H9 (cell line): ENCODE data around the gene DLG5. TPM values are rescaled to one million over a fixed set of nuclear protein-coding genes. Genes with fewer than 3 reads are reported as not detected.

ENCODE experiments used
- DNase-seq: peaks from one replicate; pipeline ENCODE4 v3.0.0-alpha.2; 2017
- H2AFZ ChIP-seq: one replicate; pipeline ENCODE4 v1.6.1; 2013; ENCODE audit warnings: mild to moderate bottlenecking, low read length, control low read depth, moderate library complexity
- H2AK5ac ChIP-seq: 2 replicates; pipeline ENCODE4 v1.6.1; 2013; ENCODE audit warnings: low read length, control low read depth, mixed read lengths; ENCODE audit not compliant: insufficient read length
- H2BK120ac ChIP-seq: one replicate; pipeline ENCODE4 v1.6.1; 2013; ENCODE audit warnings: low read depth, mild to moderate bottlenecking, low read length, control low read depth, inconsistent platforms; ENCODE audit not compliant: poor library complexity, severe bottlenecking
- H2BK12ac ChIP-seq: 2 replicates; pipeline ENCODE4 v1.6.1; 2013; ENCODE audit warnings: low read length, control low read depth, mixed read lengths, low read depth; ENCODE audit not compliant: insufficient read length
- H2BK15ac ChIP-seq: 2 replicates; pipeline ENCODE4 v1.6.1; 2013; ENCODE audit warnings: low read depth, low read length, control low read depth
- H2BK20ac ChIP-seq: one replicate; pipeline ENCODE4 v1.6.1; 2013; ENCODE audit warnings: low read depth, mild to moderate bottlenecking, low read length, control low read depth, inconsistent platforms; ENCODE audit not compliant: poor library complexity, severe bottlenecking
- H2BK5ac ChIP-seq: 2 replicates; pipeline ENCODE4 v1.6.1; 2013; ENCODE audit warnings: low read length, control low read depth, mixed read lengths; ENCODE audit not compliant: insufficient read length
- H3K14ac ChIP-seq: 2 replicates; pipeline ENCODE4 v1.6.1; 2013; ENCODE audit warnings: low read length, control low read depth; ENCODE audit not compliant: insufficient read depth
- H3K18ac ChIP-seq: 2 replicates; pipeline ENCODE4 v1.6.1; 2013; ENCODE audit warnings: low read depth, mild to moderate bottlenecking, mixed read lengths, low read length, control low read depth; ENCODE audit not compliant: insufficient read length
- H3K23ac ChIP-seq: 2 replicates; pipeline ENCODE4 v1.6.1; 2013; ENCODE audit warnings: low read length, control low read depth, mixed read lengths, low read depth; ENCODE audit not compliant: insufficient read length
- H3K23me2 ChIP-seq: 2 replicates; pipeline ENCODE4 v1.6.1; 2013; ENCODE audit warnings: low read depth, mild to moderate bottlenecking, mixed read lengths, low read length, control low read depth; ENCODE audit not compliant: insufficient read length, poor library complexity, severe bottlenecking
- H3K27ac ChIP-seq: 2 replicates; pipeline ENCODE4 v1.5.1; 2013; ENCODE audit warnings: low read length, control low read depth, mixed read lengths, low read depth; ENCODE audit not compliant: insufficient read length
- H3K27me3 ChIP-seq: 2 replicates; pipeline ENCODE4 v1.6.1; 2013; ENCODE audit warnings: low read length, control low read depth, inconsistent platforms; ENCODE audit not compliant: insufficient read depth
- H3K4ac ChIP-seq: 2 replicates; pipeline ENCODE4 v1.6.1; 2013; ENCODE audit warnings: low read depth, mild to moderate bottlenecking, control low read depth, inconsistent platforms, low read length, moderate library complexity
- H3K4me1 ChIP-seq: 2 replicates; pipeline ENCODE4 v1.6.1; 2013; ENCODE audit warnings: low read length, control low read depth, inconsistent platforms; ENCODE audit not compliant: insufficient read depth
- H3K4me2 ChIP-seq: 2 replicates; pipeline ENCODE4 v1.6.1; 2013; ENCODE audit warnings: low read length, control low read depth, mixed read lengths; ENCODE audit not compliant: insufficient read length, insufficient read depth
- H3K56ac ChIP-seq: 2 replicates; pipeline ENCODE4 v1.6.1; 2013; ENCODE audit warnings: low read depth, mild to moderate bottlenecking, mixed read lengths, low read length, control low read depth; ENCODE audit not compliant: insufficient read length
- H3K79me1 ChIP-seq: 2 replicates; pipeline ENCODE4 v1.6.1; 2013; ENCODE audit warnings: low read depth, mild to moderate bottlenecking, moderate library complexity, low read length, control low read depth, inconsistent platforms; ENCODE audit not compliant: insufficient read depth, poor library complexity, severe bottlenecking
- H3K79me2 ChIP-seq: 2 replicates; pipeline ENCODE4 v1.6.1; 2013; ENCODE audit warnings: low read length, control low read depth, inconsistent platforms; ENCODE audit not compliant: insufficient read depth
- H3K9ac ChIP-seq: 2 replicates; pipeline ENCODE4 v1.6.1; 2013; ENCODE audit warnings: low read length, control low read depth, mixed read lengths; ENCODE audit not compliant: insufficient read length; ENCODE audit errors: extremely low read depth
- H3K9me3 ChIP-seq: one replicate; pipeline ENCODE4 v1.6.1; 2013; ENCODE audit warnings: low read depth, low read length, inconsistent platforms; ENCODE audit not compliant: control insufficient read depth
- H3T11ph ChIP-seq: one replicate; pipeline ENCODE4 v1.6.1; 2013; ENCODE audit warnings: mild to moderate bottlenecking, low read length, control low read depth, inconsistent platforms
- H4K20me1 ChIP-seq: one replicate; pipeline ENCODE4 v1.6.1; 2013; ENCODE audit not compliant: control insufficient read depth, insufficient read length, insufficient read depth
- H4K5ac ChIP-seq: 2 replicates; pipeline ENCODE4 v1.6.1; 2013; ENCODE audit warnings: low read depth, mild to moderate bottlenecking, mixed read lengths, low read length, control low read depth; ENCODE audit not compliant: insufficient read length
- H4K8ac ChIP-seq: replicated peaks from 2 replicates; pipeline ENCODE4 v1.6.1; 2013; ENCODE audit warnings: low read length, control low read depth, mixed read lengths, low read depth; ENCODE audit not compliant: insufficient read length
- H4K91ac ChIP-seq: 2 replicates; pipeline ENCODE4 v1.6.1; 2013; ENCODE audit warnings: low read depth, mild to moderate bottlenecking, moderate library complexity, mixed read lengths, low read length, control low read depth; ENCODE audit not compliant: insufficient read length
- H3K27ac Mint-ChIP-seq, 3 experiments: 2 replicates in 2 of 3; 3 replicates in 1 of 3; pipeline ENCODE4 v1.8.0; 2020 to 2021; ENCODE audit warnings: mixed read lengths in 3 of 3, mild to moderate bottlenecking in 1 of 3, moderate library complexity in 1 of 3
- H3K27me3 Mint-ChIP-seq: 2 replicates; pipeline ENCODE4 v1.8.0; 2021; ENCODE audit warnings: low read depth, mild to moderate bottlenecking, moderate library complexity, mixed read lengths
- H3K36me3 Mint-ChIP-seq, 3 experiments: 2 replicates in 2 of 3; 3 replicates in 1 of 3; pipeline ENCODE4 v1.8.0; 2020 to 2021; ENCODE audit warnings: low read depth in 3 of 3, mixed read lengths in 3 of 3; ENCODE audit not compliant: insufficient read depth in 1 of 3
- H3K4me1 Mint-ChIP-seq, 2 experiments: 2 replicates each; pipeline ENCODE4 v1.8.0; 2020; ENCODE audit warnings: mixed read lengths in 2 of 2
- H3K4me3 Mint-ChIP-seq, 2 experiments: 2 replicates in 1 of 2; 3 replicates in 1 of 2; pipeline ENCODE4 v1.8.0; 2020 to 2021; ENCODE audit warnings: mild to moderate bottlenecking in 2 of 2, mixed read lengths in 2 of 2, moderate library complexity in 1 of 2
- H3K9me3 Mint-ChIP-seq, 2 experiments: 2 replicates in 1 of 2; 3 replicates in 1 of 2; pipeline ENCODE4 v1.8.0; 2020; ENCODE audit warnings: mild to moderate bottlenecking in 2 of 2, mixed read lengths in 2 of 2, moderate library complexity in 1 of 2
- WGBS: extraction: QIAGEN DNeasy Blood & Tissue Kit; methylation state at CpG from one replicate; pipeline ENCODE4 v1.1.7; 2013; ENCODE audit warnings: missing lambda C conversion rate, low lambda C conversion rate, mixed read lengths; ENCODE audit not compliant: insufficient read length; ENCODE audit errors: extremely low coverage; 5-methylcytosine and 5-hydroxymethylcytosine counted together
- total RNA-seq: library from RNA; stranded (reverse); gene quantifications from 2 replicates; pipeline ENCODE4 v1.2.1, GENCODE V29; 2021
- TF ChIP-seq, protein P1 (sequence below): fragments of 200-600 bp; sonication (generic); conservative IDR thresholded peaks from 3 replicates; pipeline ENCODE4 v1.8.0; 2021; ENCODE audit warnings: antibody characterized with exemption, mild to moderate bottlenecking

DLG5 gene
- total RNA-seq, 1 experiment from 2014 or later, result 67.4 TPM

DNA sequence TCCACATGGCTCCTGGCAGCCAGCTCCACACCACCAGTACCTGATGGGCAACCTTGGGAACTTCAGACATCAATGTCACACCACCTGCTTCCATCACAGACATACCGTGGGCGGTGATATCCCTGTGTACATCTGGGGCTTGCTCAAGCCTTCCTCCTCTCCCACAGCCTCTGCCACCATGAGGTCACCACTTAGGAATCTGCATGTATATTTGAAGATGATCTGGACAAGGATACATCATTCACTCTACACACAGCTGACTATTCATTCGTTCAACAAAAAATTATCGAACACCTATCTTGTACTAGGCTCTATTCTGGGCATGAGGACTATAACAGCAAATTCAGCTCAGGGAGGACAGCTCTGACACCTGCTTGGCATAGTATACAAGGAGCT, 6.8 kb downstream of the DLG5 start:
- Histone ChIP-seq H3T11ph (no peak overlapping the region), H2BK15ac (no peak overlapping the region), H2BK12ac (no peak overlapping the region), H3K4me2 (no peak overlapping the region), H3K23ac (no peak overlapping the region), H3K79me2 (peaks cover 43% of the 10 kb centered on the region), H3K18ac (no peak overlapping the region), H2AK5ac (no peak overlapping the region), H4K91ac (no peak overlapping the region), H3K23me2 (no peaks in the 10 kb centered on the region), H3K27ac (no peak overlapping the region), H3K4ac (no peak overlapping the region), H3K9ac (no peak overlapping the region), H3K56ac (no peak overlapping the region), H2BK5ac (no peak overlapping the region), H2BK20ac (no peak overlapping the region), H2AFZ (no peak overlapping the region), H3K14ac (no peak overlapping the region), H3K27me3 (no peaks in the 10 kb centered on the region), H2BK120ac (no peak overlapping the region), H3K4me1 (peaks cover 2% of the 10 kb centered on the region; the same call in 1 of the 2 replicates), H3K79me1 (no peaks in the 10 kb centered on the region), H4K20me1 (no peaks in the 10 kb centered on the region), H4K5ac (no peak overlapping the region), H4K8ac (no peak overlapping the region), H3K9me3 (no peaks in the 10 kb centered on the region)
- Mint-ChIP-seq H3K36me3 (peaks cover 4 to 14% (median 10%) of the 10 kb centered on the region in 3 experiments; a peak in 3 of 7 replicates), H3K9me3 (no peaks in the 10 kb centered on the region), H3K4me3 (no peak overlapping the region), H3K27ac (no peak overlapping the region), H3K27me3 (no peaks in the 10 kb centered on the region), H3K4me1 (peaks cover 38 to 43% of the 10 kb centered on the region in 2 experiments)
- TF ChIP-seq, protein P1, sequence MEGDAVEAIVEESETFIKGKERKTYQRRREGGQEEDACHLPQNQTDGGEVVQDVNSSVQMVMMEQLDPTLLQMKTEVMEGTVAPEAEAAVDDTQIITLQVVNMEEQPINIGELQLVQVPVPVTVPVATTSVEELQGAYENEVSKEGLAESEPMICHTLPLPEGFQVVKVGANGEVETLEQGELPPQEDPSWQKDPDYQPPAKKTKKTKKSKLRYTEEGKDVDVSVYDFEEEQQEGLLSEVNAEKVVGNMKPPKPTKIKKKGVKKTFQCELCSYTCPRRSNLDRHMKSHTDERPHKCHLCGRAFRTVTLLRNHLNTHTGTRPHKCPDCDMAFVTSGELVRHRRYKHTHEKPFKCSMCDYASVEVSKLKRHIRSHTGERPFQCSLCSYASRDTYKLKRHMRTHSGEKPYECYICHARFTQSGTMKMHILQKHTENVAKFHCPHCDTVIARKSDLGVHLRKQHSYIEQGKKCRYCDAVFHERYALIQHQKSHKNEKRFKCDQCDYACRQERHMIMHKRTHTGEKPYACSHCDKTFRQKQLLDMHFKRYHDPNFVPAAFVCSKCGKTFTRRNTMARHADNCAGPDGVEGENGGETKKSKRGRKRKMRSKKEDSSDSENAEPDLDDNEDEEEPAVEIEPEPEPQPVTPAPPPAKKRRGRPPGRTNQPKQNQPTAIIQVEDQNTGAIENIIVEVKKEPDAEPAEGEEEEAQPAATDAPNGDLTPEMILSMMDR, result no peak
- no CpG with 5 or more reads among the region's 4 CpGs for WGBS
- no peak for DNase-seq
